HG03342 (cell line): ENCODE data around the gene TLR10.
A peak's percentile ranks its signal among the peaks of the same experiment; 100 is the strongest.

Source experiments
- ATAC-seq: cut with Tn5 transposase; IDR thresholded peaks from one replicate; pipeline ENCODE4 v1.9.1; 2021; ENCODE audit warnings: mild to moderate bottlenecking, moderate library complexity; ENCODE audit not compliant: unreplicated experiment

TLR10 gene

GRCh38 chr4:38734911-38735310 is 47.9 kb downstream of the TLR10 start:
- no peak for ATAC-seq

- no peak for ATAC-seq
These were observed 48.3 kb downstream of the TLR10 start for GRCh38 chr4:38734446-38734845.

- ATAC-seq, result no peak
These were observed 49.1 kb downstream of the TLR10 start for GRCh38 chr4:38733663-38734062.

- peak; percentile 90 for ATAC-seq
These were observed 51.8 kb downstream of the TLR10 start for GRCh38 chr4:38730830-38731646.

DNA sequence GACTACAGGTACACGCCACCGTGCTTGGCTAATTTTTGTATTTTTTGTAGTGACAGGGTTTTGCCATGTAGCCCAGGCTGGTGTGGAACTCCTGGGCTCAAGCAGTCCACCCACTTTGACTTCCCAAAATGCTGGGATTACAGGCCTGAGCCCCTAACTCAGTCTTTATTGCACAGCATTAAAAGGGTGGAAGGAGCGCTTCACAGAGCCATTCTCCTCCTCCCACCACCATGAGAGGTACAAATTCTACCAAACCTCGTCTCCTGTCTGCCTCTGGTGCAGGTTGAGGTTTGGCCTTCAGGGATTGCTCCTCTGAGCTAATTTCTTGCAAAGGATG is 52.3 kb downstream of the TLR10 start:
- ATAC-seq, result no peak

DNA sequence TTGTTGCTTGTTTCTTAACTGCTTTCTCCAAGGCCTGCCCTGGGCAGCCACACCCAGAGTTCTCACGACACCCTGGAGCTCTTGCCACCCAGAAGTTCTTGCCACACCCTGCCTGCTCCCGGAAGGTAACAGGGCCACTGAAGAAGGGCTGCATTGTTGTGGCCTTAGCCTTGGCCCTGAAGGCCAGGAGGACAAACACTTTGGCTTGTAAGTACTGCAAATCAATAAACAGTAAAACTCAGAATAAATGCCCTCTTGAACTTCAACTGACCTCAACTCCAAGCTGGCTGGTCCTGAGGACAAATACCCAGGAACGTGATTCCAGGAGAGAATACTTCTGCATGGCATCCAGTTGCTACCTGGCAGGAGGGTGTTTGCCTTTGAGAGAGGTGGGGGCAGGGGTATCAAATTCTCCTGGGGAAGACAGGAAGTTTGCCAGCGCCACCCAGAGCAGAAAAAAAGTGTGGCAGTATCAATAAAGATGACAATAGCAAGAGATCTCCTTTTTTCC is 54.1 kb downstream of the TLR10 start:
- no peak for ATAC-seq

DNA sequence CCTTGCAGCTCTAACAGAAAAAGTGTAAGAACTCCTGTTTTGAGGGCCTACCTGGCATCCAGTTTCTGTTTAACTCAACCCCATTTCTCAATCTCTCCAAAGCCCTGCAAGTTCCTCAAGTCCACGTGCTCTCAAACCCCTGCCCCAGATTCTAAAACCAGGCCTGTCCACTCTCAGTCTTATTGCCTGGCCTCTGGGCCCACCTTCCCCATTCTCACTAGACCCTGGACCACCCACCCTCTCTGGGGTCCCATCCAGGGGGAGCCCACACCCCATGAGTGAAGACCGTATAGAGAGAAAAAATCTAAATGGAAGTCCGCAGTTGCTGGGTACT is 58.3 kb downstream of the TLR10 start:
- ATAC-seq, result no peak

DNA sequence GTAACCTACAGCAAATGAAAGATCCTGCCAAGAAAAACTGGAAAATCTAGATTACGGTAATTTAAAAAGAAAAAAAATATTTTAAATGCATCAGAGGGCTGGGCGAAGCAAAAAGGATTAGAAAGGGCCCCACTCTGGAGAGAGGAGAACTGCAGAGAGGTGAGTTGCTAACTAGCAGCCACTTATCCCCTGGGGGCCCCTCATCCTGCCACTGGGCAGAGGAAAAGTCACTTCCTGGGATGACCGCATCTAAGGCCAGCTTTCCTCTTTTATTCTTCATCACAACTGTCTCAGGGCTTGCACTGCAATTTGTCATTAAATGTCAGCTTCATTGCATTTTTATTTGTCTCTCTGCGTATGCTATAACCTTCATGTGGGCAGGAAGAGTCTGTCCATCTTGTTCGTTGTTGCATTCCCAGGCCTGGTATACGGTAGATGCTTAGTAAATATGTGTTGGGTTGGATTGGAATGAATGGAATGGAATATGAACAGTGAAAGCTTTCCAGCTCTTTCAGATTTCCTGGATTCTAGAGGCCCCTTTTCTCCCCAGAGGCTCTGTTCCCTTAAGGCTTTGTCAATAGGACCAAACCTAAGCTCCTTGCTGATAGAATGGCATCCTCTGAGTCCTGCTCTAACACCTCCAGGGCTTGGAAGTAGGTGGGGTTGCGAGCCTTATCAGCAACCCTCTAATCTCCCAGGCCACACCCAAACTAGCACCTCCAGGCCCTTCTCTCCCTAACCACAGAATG is 58.9 kb downstream of the TLR10 start:
- no peak for ATAC-seq

DNA sequence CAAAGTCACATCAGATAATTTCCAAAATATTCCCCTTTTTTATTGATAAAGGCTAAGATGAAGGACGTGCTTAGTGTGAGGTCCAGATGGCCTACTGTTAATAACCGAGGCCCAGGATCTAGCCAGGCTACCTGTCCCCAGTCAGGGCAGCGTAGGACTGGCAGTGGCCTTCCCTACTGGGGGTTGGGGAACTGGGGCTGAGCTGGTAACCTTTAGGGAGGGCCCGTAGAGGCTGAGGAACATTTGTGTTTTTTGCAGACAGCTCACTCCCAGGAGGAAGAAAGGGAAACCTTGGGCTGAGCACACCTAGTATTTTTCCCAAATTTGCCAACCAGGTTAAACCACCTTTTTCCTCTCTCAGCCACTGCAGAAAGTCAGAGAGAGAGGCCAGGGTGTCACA is 59.7 kb downstream of the TLR10 start:
- no peak for ATAC-seq
